Sigmoid colon (tissue), 7 donors: Measurements from ENCODE around the gene CDIP1. TPM values are rescaled to one million over a fixed set of nuclear protein-coding genes. Genes with fewer than 3 reads are reported as not detected.

Source experiments
- DNase-seq: peaks from one replicate; pipeline ENCODE4 v3.0.0-alpha.2; 2019
- H3K27ac ChIP-seq, 4 donors: fragments of 200-600 bp; sonication (generic); one replicate each; pipeline ENCODE4 v1.5.1; 2016 to 2019; ENCODE audit warnings: mild to moderate bottlenecking in 1 of 4
- H3K27me3 ChIP-seq, 3 donors: fragments of 200-600 bp; sonication (generic); one replicate each; pipeline ENCODE4 v1.5.1; 2019; ENCODE audit warnings: mild to moderate bottlenecking in 1 of 3
- H3K36me3 ChIP-seq, 4 donors: fragments of 200-600 bp; sonication (generic); one replicate each; pipeline ENCODE4 v1.5.1; 2016 to 2019
- H3K4me1 ChIP-seq, 4 donors: fragments of 200-600 bp; sonication (generic); one replicate each; pipeline ENCODE4 v1.5.1; 2017 to 2019
- H3K4me3 ChIP-seq, 4 donors: fragments of 200-600 bp; sonication (generic); one replicate each; pipeline ENCODE4 v1.5.1; 2017 to 2019; ENCODE audit warnings: mild to moderate bottlenecking in 2 of 4, moderate library complexity in 1 of 4
- H3K9me3 ChIP-seq, 4 donors: fragments of 200-600 bp in 3 of 4; sonication (generic) in 3 of 4; one replicate each; pipeline versions ENCODE4 v1.5.1 to v1.6.1; 2013 to 2019
- EP300 ChIP-seq, 4 donors: sonication (generic); formaldehyde crosslinking; IDR thresholded peaks; one replicate each; pipeline ENCODE4 v1.6.1; 2017; ENCODE audit warnings: antibody characterized with exemption in 4 of 4
- POLR2A ChIP-seq, 2 donors: fragments of 450-650 bp; IDR thresholded peaks; one replicate each; pipeline ENCODE4 v1.6.1; 2016; ENCODE audit warnings: antibody characterized with exemption in 2 of 2, mild to moderate bottlenecking in 2 of 2, moderate library complexity in 2 of 2
- POLR2AphosphoS5 ChIP-seq, 4 donors: sonication (generic); formaldehyde crosslinking; IDR thresholded peaks; one replicate each; pipeline ENCODE4 v1.6.1; 2017; ENCODE audit warnings: antibody characterized with exemption in 4 of 4
- WGBS, 2 donors: extraction: QIAGEN DNeasy Blood & Tissue Kit; methylation state at CpG; one replicate each; pipeline ENCODE4 v1.1.7; 2013; 5-methylcytosine and 5-hydroxymethylcytosine counted together
- intact Hi-C: fragments of 100-400 bp; cut with DNase I; formaldehyde crosslinking; loops from one replicate; pipeline ENCODE4 v1.15.1; 2023
- polyA plus RNA-seq, 3 donors: library from polyadenylated mRNA; stranded (reverse); fragments of 200-250 nt; gene quantifications; one replicate each; pipeline ENCODE4 v1.2.3, GENCODE V29; 2013
- total RNA-seq, 4 donors: library from RNA; depleted of rRNA; stranded (reverse); fragments of >200 nt; gene quantifications; one replicate each; pipeline ENCODE4 v1.1.0, GENCODE V29; 2016
- TF ChIP-seq, protein P1 (sequence below), 4 experiments: fragments of 450-650 bp in 3 of 4; fragments of 200-600 bp in 1 of 4; IDR thresholded peaks; one replicate each; pipeline ENCODE4 v1.5.1; 2016 to 2019; ENCODE audit warnings: antibody characterized with exemption in 4 of 4, mild to moderate bottlenecking in 3 of 4, moderate library complexity in 2 of 4
- donor health status: healthy with polysubstance abuse.
- donor health status: Bipolar disorder and iron deficiency.
- donor health status: healthy.

CDIP1 gene
- total and polyA plus RNA-seq, 7 donors, result 10.8 to 22.4 (median 16.1) TPM

- Histone ChIP-seq H3K36me3 (no peaks in the 10 kb centered on the region), H3K4me3 (no peak overlapping the region), H3K9me3 (no peaks in the 10 kb centered on the region), H3K27me3 (no peaks in the 10 kb centered on the region), H3K4me1 (no peaks in the 10 kb centered on the region), H3K27ac (no peak overlapping the region)
- TF ChIP-seq POLR2AphosphoS5 (IDR thresholded peaks at IDR 0.05) (no peak), EP300 (IDR thresholded peaks at IDR 0.05) (no peak), POLR2A (IDR thresholded peaks at IDR 0.05) (no peak)
- TF ChIP-seq, protein P1, sequence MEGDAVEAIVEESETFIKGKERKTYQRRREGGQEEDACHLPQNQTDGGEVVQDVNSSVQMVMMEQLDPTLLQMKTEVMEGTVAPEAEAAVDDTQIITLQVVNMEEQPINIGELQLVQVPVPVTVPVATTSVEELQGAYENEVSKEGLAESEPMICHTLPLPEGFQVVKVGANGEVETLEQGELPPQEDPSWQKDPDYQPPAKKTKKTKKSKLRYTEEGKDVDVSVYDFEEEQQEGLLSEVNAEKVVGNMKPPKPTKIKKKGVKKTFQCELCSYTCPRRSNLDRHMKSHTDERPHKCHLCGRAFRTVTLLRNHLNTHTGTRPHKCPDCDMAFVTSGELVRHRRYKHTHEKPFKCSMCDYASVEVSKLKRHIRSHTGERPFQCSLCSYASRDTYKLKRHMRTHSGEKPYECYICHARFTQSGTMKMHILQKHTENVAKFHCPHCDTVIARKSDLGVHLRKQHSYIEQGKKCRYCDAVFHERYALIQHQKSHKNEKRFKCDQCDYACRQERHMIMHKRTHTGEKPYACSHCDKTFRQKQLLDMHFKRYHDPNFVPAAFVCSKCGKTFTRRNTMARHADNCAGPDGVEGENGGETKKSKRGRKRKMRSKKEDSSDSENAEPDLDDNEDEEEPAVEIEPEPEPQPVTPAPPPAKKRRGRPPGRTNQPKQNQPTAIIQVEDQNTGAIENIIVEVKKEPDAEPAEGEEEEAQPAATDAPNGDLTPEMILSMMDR (IDR thresholded peaks at IDR 0.05), result no peak
- DNase-seq, result no peak
- intact Hi-C loops, result no loop called here
- WGBS, 2 donors, result 28 to 55% methylated on average over 4 of the region's 4 CpGs
Measured at GRCh38 chr16:4550591-4550990, 12.0 kb upstream of the CDIP1 start.

GRCh38 chr16:4548124-4548523 is 9.6 kb upstream of the CDIP1 start:
- intact Hi-C loops, result loop anchor here (2.0 kb wide), 1 partner anchor 41 kb away; no protein-coding TSS in a partner anchor
- no peak for DNase-seq
- no peaks in the 10 kb centered on the region for H3K36me3 ChIP-seq
- no peaks in the 10 kb centered on the region for H3K27me3 ChIP-seq
- TF ChIP-seq EP300 (IDR thresholded peaks at IDR 0.05) (no peak), POLR2AphosphoS5 (IDR thresholded peaks at IDR 0.05) (no peak), POLR2A (IDR thresholded peaks at IDR 0.05) (no peak)
- TF ChIP-seq, protein P1 (IDR thresholded peaks at IDR 0.05), result no peak
- no peaks in the 10 kb centered on the region for H3K4me1 ChIP-seq
- no peaks in the 10 kb centered on the region for H3K9me3 ChIP-seq
- WGBS, 2 donors, result 55 to 83% methylated on average over 13 of the region's 13 CpGs
- no peak overlapping the region for H3K27ac ChIP-seq
- no peak overlapping the region for H3K4me3 ChIP-seq

DNA sequence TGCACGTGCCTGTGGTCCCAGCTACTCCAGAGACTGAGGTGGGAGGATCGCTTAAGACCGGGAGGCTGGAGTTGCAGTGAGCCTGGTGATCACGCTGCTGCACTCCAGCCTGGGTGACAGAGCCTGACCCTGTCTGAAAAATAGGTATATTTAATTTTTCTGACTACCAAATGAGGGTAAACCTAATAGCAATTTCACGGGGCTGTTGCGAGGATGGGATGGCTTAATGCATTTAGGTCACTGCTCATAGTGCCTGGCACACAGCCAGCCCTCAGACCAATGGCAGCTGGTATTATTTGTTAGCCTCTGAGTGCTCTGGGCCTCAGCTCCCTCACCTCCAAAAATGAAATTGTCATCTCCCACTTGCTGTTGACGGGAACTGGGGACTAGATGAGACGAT is 5.9 kb upstream of the CDIP1 start:
- DNase-seq, result no peak
- no peaks in the 10 kb centered on the region for H3K4me1 ChIP-seq
- TF ChIP-seq POLR2AphosphoS5 (IDR thresholded peaks at IDR 0.05), result no peak
- TF ChIP-seq EP300 (IDR thresholded peaks at IDR 0.05), result no peak
- no peak for TF ChIP-seq POLR2A (IDR thresholded peaks at IDR 0.05)
- TF ChIP-seq, protein P1 (IDR thresholded peaks at IDR 0.05), result no peak
- no peaks in the 10 kb centered on the region for H3K36me3 ChIP-seq
- H3K27me3 ChIP-seq, result no peaks in the 10 kb centered on the region
- no peak overlapping the region for H3K4me3 ChIP-seq
- no peaks in the 10 kb centered on the region for H3K9me3 ChIP-seq
- intact Hi-C loops, result no loop called here
- H3K27ac ChIP-seq, result no peak overlapping the region
- WGBS, 2 donors, result 81 to 83% methylated on average over 8 of the region's 8 CpGs

DNA sequence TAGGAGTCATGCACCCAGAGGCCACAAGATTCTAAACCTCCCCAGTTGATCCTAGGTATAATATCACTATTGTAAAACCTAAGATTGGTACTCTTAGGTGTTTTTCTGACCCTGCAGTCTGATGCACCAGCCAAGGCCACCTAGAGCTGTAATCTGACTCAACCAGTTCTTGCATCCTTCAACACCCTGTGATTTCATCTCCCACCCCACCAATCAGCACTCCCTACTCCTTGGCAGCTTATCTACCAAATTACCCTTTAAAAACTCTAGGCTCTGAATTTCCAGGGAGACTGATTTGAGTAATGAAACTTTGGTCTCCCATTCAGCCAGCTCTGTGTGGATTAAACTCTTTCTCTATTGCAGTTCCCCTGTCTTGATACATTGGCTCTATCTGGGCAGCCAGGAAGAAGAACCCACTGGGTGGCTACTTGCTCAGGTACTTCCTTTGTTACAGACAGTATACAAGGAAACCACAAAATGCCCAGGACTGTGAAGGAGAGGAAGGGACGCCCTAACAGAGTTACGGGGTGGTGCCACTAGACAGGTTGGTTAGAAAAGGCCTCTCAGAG is 1.2 kb upstream of the CDIP1 start:
- intact Hi-C loops, result loop anchor here (2.0 kb wide), 1 partner anchor 75 kb away; the partner anchor contains the start of gene UBALD1
- DNase-seq, result no peak
- no peaks in the 10 kb centered on the region for H3K9me3 ChIP-seq
- 96 to 98% methylated on average over 2 of the region's 2 CpGs for WGBS, 2 donors
- TF ChIP-seq POLR2A (IDR thresholded peaks at IDR 0.05), result no peak
- H3K36me3 ChIP-seq, result no peaks in the 10 kb centered on the region
- no peak overlapping the region for H3K27ac ChIP-seq
- H3K4me1 ChIP-seq, result peaks cover 0 to 11% (median 8%) of the 10 kb centered on the region in 4 donors
- no peaks in the 10 kb centered on the region for H3K27me3 ChIP-seq
- no peak overlapping the region for H3K4me3 ChIP-seq

- H3K4me1 ChIP-seq, result peaks cover 0 to 11% (median 8%) of the 10 kb centered on the region in 4 donors
- DNase-seq, result peak; percentile 70
- WGBS, 2 donors, result 16 to 20% methylated on average over 75 of the region's 75 CpGs
- H3K4me3 ChIP-seq, result peak overlapping the region; percentile 63 to 86 (median 82)
- peak overlapping the region; percentile 83 to 91 (median 88) for H3K27ac ChIP-seq
- intact Hi-C loops, result loop anchor here (2.0 kb wide), 1 partner anchor 77 kb away; the partner anchor contains the start of gene UBALD1
- no peaks in the 10 kb centered on the region for H3K9me3 ChIP-seq
- no peaks in the 10 kb centered on the region for H3K27me3 ChIP-seq
- TF ChIP-seq POLR2A (IDR thresholded peaks at IDR 0.05) (no peak), EP300 (IDR thresholded peaks at IDR 0.05) (no peak), POLR2AphosphoS5 (IDR thresholded peaks at IDR 0.05) (no peak)
- H3K36me3 ChIP-seq, result peaks cover 0 to 6% (median 0%) of the 10 kb centered on the region in 4 donors
Measured at GRCh38 chr16:4537376-4538343, 913 bp downstream of the CDIP1 start.
